Caki2 (cell line): Measurements from ENCODE around the gene MATK. TPM values are rescaled to one million over a fixed set of nuclear protein-coding genes. Genes with fewer than 3 reads are reported as not detected.

Source experiments
- DNase-seq: peaks from one replicate; pipeline ENCODE4 v3.0.0-alpha.2; 2015; ENCODE audit warnings: low read depth
- in situ Hi-C: cut with HindIII; loops from 2 replicates; pipeline ENCODE4 v1.10.0; 2016; ENCODE audit warnings: low sequenced_read_pairs, low pct_unique_long_range_greater_than_20kb, mixed read lengths
- total RNA-seq: library from RNA; depleted of rRNA; stranded (reverse); fragments of >200 nt; shearing (Covaris generic); gene quantifications from 2 replicates; pipeline ENCODE4 v1.2.3, GENCODE V29; 2014; ENCODE audit warnings: low replicate concordance; rRNA removed

The MATK gene
- not detected in 2 replicates for total RNA-seq

GRCh38 chr19:3785938-3786824 lies at the start of gene MATK:
TSS of gene MATK (minus strand) at chr19:3786381. CDS start at chr19:3785135, 1,246 bp downstream.
- no peak for DNase-seq
- in situ Hi-C loops: no loop called here

GRCh38 chr19:3835055-3835435 lies 48.9 kb upstream of the MATK start:
- in situ Hi-C loops: no loop called here
- DNase-seq: no peak

- in situ Hi-C loops: no loop called here
- DNase-seq: no peak
Measured at GRCh38 chr19:3834349-3835054, 48.3 kb upstream of the MATK start.

- in situ Hi-C loops: no loop called here
- no peak for DNase-seq
Measured at GRCh38 chr19:3833578-3834348, 47.6 kb upstream of the MATK start.

- in situ Hi-C loops: no loop called here
Measured at GRCh38 chr19:3832001-3832400, 45.8 kb upstream of the MATK start.

GRCh38 chr19:3831601-3832000 lies 45.4 kb upstream of the MATK start:
- in situ Hi-C loops: no loop called here
- DNase-seq: no peak

More at GRCh38 chr19:3832001-3832400, 45.8 kb upstream of the MATK start:
- DNase-seq: no peak

- in situ Hi-C loops: no loop called here
- DNase-seq: no peak
Measured at GRCh38 chr19:3830621-3831589, 44.7 kb upstream of the MATK start.

GRCh38 chr19:3827306-3827705 lies 41.1 kb upstream of the MATK start:
- in situ Hi-C loops: no loop called here
- no peak for DNase-seq

- no peak for DNase-seq
- in situ Hi-C loops: no loop called here
Measured at GRCh38 chr19:3826163-3826562, 40.0 kb upstream of the MATK start.

- DNase-seq: no peak
- in situ Hi-C loops: no loop called here
Measured at GRCh38 chr19:3825286-3825956, 39.2 kb upstream of the MATK start.

GRCh38 chr19:3823350-3823713 lies 37.2 kb upstream of the MATK start:
- in situ Hi-C loops: no loop called here
- DNase-seq: no peak

GRCh38 chr19:3822683-3823349 lies 36.6 kb upstream of the MATK start:
- no peak for DNase-seq
- in situ Hi-C loops: no loop called here

GRCh38 chr19:3821857-3822364 lies 35.7 kb upstream of the MATK start:
- in situ Hi-C loops: no loop called here
- DNase-seq: no peak

GRCh38 chr19:3821156-3821555 lies 35.0 kb upstream of the MATK start:
- no peak for DNase-seq
- in situ Hi-C loops: no loop called here

GRCh38 chr19:3819989-3820388 lies 33.8 kb upstream of the MATK start:
- DNase-seq: no peak
- in situ Hi-C loops: no loop called here

- in situ Hi-C loops: no loop called here
- no peak for DNase-seq
Measured at GRCh38 chr19:3818918-3819317, 32.7 kb upstream of the MATK start.

GRCh38 chr19:3818466-3818865 lies 32.3 kb upstream of the MATK start:
- in situ Hi-C loops: no loop called here
- peak; percentile 36 for DNase-seq
